HEK293 (cell line): Measurements from ENCODE around the gene TMED7.

Experiments used
- CTCF ChIA-PET: fragments of 350-600 bp; formaldehyde crosslinking; extraction: SDS; loops from one replicate; lab custom pipeline; 2021; ENCODE audit warnings: antibody characterized with exemption; lab: Yijun Ruan, JAX
- POLR2A ChIA-PET: fragments of 300-600 bp; formaldehyde crosslinking; extraction: SDS; loops from one replicate; lab custom pipeline; 2020; ENCODE audit warnings: antibody characterized with exemption, inconsistent platforms; lab: Yijun Ruan, JAX
- H3K27ac ChIP-seq: fragments of 200-500 bp; sonication (Bioruptor generic); 2 replicates; pipeline ENCODE4 v1.5.1; 2014; ENCODE audit warnings: low read depth, low read length, control low read depth, inconsistent platforms; ENCODE audit errors: extremely low read depth
- H3K36me3 ChIP-seq, 2 experiments: fragments of 200-500 bp in 1 of 2; sonication (Bioruptor generic) in 1 of 2; 1 replicate in 1 of 2; 2 replicates in 1 of 2; pipeline ENCODE4 v1.5.1; 2014 to 2017; ENCODE audit warnings: inconsistent platforms in 2 of 2, low read length in 2 of 2; ENCODE audit not compliant: control insufficient read depth in 2 of 2, insufficient read depth in 1 of 2
- H3K4me1 ChIP-seq: fragments of 200-500 bp; sonication (Bioruptor generic); 2 replicates; pipeline ENCODE4 v1.5.1; 2014; ENCODE audit warnings: mild to moderate bottlenecking, low read length, inconsistent platforms; ENCODE audit not compliant: control insufficient read depth, insufficient read depth
- H3K4me3 ChIP-seq: 2 replicates; pipeline ENCODE4 v1.5.1; 2011; ENCODE audit warnings: low read depth, mild to moderate bottlenecking, control low read depth, low read length, moderate library complexity
- H3K9me3 ChIP-seq: fragments of 200-500 bp; sonication (Bioruptor generic); 2 replicates; pipeline ENCODE4 v1.5.1; 2014; ENCODE audit warnings: low read depth, low read length, inconsistent platforms; ENCODE audit not compliant: control insufficient read depth, insufficient read depth
- BCL11A ChIP-seq: fragments of 450-650 bp; formaldehyde crosslinking; IDR thresholded peaks from 2 replicates; pipeline ENCODE4 v1.5.1; 2016; ENCODE audit warnings: low read depth, missing biosample characterization, missing genetic modification characterization
- EGR2 ChIP-seq: fragments of 450-650 bp; formaldehyde crosslinking; IDR thresholded peaks from 2 replicates; pipeline ENCODE4 v1.5.1; 2016; ENCODE audit warnings: low read depth, missing biosample characterization, missing genetic modification characterization
- GLI2 ChIP-seq: fragments of 450-650 bp; formaldehyde crosslinking; IDR thresholded peaks from 2 replicates; pipeline ENCODE4; 2017; ENCODE audit warnings: missing biosample characterization, missing genetic modification characterization, low read depth, borderline replicate concordance
- KLF1 ChIP-seq: fragments of 450-650 bp; formaldehyde crosslinking; IDR thresholded peaks from 2 replicates; pipeline ENCODE4 v1.5.1; 2016; ENCODE audit warnings: missing biosample characterization, missing genetic modification characterization
- REPIN1 ChIP-seq: fragments of 450-650 bp; formaldehyde crosslinking; IDR thresholded peaks from 2 replicates; pipeline ENCODE4 v1.5.1; 2017; ENCODE audit warnings: missing biosample characterization, missing genetic modification characterization, low read depth
- SP2 ChIP-seq: fragments of 450-650 bp; formaldehyde crosslinking; IDR thresholded peaks from 2 replicates; pipeline ENCODE4 v1.5.1; 2016; ENCODE audit warnings: missing biosample characterization, missing genetic modification characterization
- SP3 ChIP-seq: fragments of 450-650 bp; formaldehyde crosslinking; IDR thresholded peaks from 2 replicates; pipeline ENCODE4 v1.5.1; 2016; ENCODE audit warnings: missing biosample characterization, missing genetic modification characterization
- ZFHX2 ChIP-seq: fragments of 450-650 bp; formaldehyde crosslinking; conservative IDR thresholded peaks from 2 replicates; pipeline ENCODE4 v1.5.1; 2016; ENCODE audit warnings: missing biosample characterization, missing genetic modification characterization
- ZNF140 ChIP-seq: fragments of 450-650 bp; formaldehyde crosslinking; IDR thresholded peaks from 2 replicates; pipeline ENCODE4 v1.5.1; 2016; ENCODE audit warnings: missing biosample characterization, missing genetic modification characterization
- ZNF221 ChIP-seq: fragments of 450-650 bp; formaldehyde crosslinking; IDR thresholded peaks from 2 replicates; pipeline ENCODE4 v1.5.1; 2017; ENCODE audit warnings: missing biosample characterization, missing genetic modification characterization, borderline replicate concordance
- ZNF23 ChIP-seq: fragments of 450-650 bp; formaldehyde crosslinking; IDR thresholded peaks from 2 replicates; pipeline ENCODE4 v1.5.1; 2016; ENCODE audit warnings: missing biosample characterization, missing genetic modification characterization, borderline replicate concordance
- ZNF239 ChIP-seq: fragments of 450-650 bp; formaldehyde crosslinking; IDR thresholded peaks from 2 replicates; pipeline ENCODE4 v1.5.1; 2016; ENCODE audit warnings: missing biosample characterization, missing genetic modification characterization
- ZNF24 ChIP-seq: fragments of 450-650 bp; formaldehyde crosslinking; IDR thresholded peaks from 2 replicates; pipeline ENCODE4 v1.5.1; 2016; ENCODE audit warnings: missing biosample characterization, missing genetic modification characterization
- ZNF335 ChIP-seq: fragments of 450-650 bp; formaldehyde crosslinking; conservative IDR thresholded peaks from 2 replicates; pipeline ENCODE4 v1.5.1; 2016; ENCODE audit warnings: missing biosample characterization, missing genetic modification characterization
- ZNF558 ChIP-seq: fragments of 450-650 bp; formaldehyde crosslinking; IDR thresholded peaks from 2 replicates; pipeline ENCODE4 v1.5.1; 2016; ENCODE audit warnings: missing biosample characterization, missing genetic modification characterization
- ZNF830 ChIP-seq: fragments of 450-650 bp; IDR thresholded peaks from 2 replicates; pipeline ENCODE4 v1.5.0; 2018; ENCODE audit warnings: missing biosample characterization, missing genetic modification characterization, low read depth, mild to moderate bottlenecking, moderate library complexity
- TF ChIP-seq, protein P1 (sequence below): fragments of 450-650 bp; formaldehyde crosslinking; IDR thresholded peaks from 2 replicates; pipeline ENCODE4 v1.5.1; 2016; ENCODE audit warnings: missing biosample characterization, missing genetic modification characterization
- TF ChIP-seq, protein P2 (sequence below): fragments of 450-650 bp; formaldehyde crosslinking; IDR thresholded peaks from 2 replicates; pipeline ENCODE4 v1.5.1; 2016; ENCODE audit warnings: missing biosample characterization, missing genetic modification characterization
- TF ChIP-seq, protein P3 (sequence below): fragments of 450-650 bp; formaldehyde crosslinking; IDR thresholded peaks from 2 replicates; pipeline ENCODE4 v1.5.1; 2016; ENCODE audit warnings: missing biosample characterization, missing genetic modification characterization, low read depth
- TF ChIP-seq, protein P4 (sequence below): fragments of 450-650 bp; formaldehyde crosslinking; IDR thresholded peaks from 2 replicates; pipeline ENCODE4 v1.5.1; 2017; ENCODE audit warnings: missing biosample characterization, missing genetic modification characterization
- TF ChIP-seq, protein P5 (sequence below): fragments of 450-650 bp; formaldehyde crosslinking; IDR thresholded peaks from 2 replicates; pipeline ENCODE4 v1.5.1; 2016; ENCODE audit warnings: missing biosample characterization, missing genetic modification characterization

Gene TMED7

DNA sequence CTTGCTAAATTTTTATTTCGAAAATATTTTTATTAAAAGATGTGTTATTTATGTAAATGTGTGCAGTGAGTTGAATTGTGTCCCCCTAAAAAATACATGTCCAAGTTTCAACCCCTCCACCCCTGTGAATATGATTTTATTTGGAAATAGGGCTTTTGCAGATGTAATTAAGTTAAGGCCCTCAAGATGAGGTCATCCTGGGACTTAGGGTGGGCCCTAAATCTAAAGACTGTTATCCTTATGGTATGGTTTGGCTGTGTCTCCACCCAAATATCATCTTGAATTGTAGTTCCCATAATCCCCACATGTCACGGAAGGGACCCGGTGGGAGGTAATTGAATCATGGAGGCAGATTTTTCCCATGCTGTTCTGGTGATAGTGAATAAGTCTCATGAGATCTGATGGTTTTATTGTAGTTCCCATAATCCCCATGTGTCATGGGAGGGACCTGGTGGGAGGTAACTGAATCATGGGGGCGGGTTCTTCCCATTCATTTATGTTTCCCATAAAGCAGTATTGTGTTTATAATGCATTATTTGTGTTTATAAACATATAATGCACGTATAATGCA, 1.5 kb upstream of the TMED7 start:
- no peak for TF ChIP-seq ZNF239
- TF ChIP-seq ZNF140 (tag by site-specific recombination) = no peak
- TF ChIP-seq SP2 (tag by site-specific recombination) = peak; percentile 31; the same call in 1 of the 2 replicates
- TF ChIP-seq, protein P1, sequence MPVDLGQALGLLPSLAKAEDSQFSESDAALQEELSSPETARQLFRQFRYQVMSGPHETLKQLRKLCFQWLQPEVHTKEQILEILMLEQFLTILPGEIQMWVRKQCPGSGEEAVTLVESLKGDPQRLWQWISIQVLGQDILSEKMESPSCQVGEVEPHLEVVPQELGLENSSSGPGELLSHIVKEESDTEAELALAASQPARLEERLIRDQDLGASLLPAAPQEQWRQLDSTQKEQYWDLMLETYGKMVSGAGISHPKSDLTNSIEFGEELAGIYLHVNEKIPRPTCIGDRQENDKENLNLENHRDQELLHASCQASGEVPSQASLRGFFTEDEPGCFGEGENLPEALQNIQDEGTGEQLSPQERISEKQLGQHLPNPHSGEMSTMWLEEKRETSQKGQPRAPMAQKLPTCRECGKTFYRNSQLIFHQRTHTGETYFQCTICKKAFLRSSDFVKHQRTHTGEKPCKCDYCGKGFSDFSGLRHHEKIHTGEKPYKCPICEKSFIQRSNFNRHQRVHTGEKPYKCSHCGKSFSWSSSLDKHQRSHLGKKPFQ = no peak
- TF ChIP-seq, protein P2, sequence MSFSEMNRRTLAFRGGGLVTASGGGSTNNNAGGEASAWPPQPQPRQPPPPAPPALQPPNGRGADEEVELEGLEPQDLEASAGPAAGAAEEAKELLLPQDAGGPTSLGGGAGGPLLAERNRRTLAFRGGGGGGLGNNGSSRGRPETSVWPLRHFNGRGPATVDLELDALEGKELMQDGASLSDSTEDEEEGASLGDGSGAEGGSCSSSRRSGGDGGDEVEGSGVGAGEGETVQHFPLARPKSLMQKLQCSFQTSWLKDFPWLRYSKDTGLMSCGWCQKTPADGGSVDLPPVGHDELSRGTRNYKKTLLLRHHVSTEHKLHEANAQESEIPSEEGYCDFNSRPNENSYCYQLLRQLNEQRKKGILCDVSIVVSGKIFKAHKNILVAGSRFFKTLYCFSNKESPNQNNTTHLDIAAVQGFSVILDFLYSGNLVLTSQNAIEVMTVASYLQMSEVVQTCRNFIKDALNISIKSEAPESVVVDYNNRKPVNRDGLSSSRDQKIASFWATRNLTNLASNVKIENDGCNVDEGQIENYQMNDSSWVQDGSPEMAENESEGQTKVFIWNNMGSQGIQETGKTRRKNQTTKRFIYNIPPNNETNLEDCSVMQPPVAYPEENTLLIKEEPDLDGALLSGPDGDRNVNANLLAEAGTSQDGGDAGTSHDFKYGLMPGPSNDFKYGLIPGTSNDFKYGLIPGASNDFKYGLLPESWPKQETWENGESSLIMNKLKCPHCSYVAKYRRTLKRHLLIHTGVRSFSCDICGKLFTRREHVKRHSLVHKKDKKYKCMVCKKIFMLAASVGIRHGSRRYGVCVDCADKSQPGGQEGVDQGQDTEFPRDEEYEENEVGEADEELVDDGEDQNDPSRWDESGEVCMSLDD (tag by site-specific recombination) = no peak
- TF ChIP-seq REPIN1 (tag by site-specific recombination) = no peak
- TF ChIP-seq KLF1 (tag by site-specific recombination) = 0 out of 2 replicates have a peak, but pooled peaks have one; percentile 19
- TF ChIP-seq SP3 = 0 out of 2 replicates have a peak, but pooled peaks have one; percentile 17
- TF ChIP-seq, protein P3, sequence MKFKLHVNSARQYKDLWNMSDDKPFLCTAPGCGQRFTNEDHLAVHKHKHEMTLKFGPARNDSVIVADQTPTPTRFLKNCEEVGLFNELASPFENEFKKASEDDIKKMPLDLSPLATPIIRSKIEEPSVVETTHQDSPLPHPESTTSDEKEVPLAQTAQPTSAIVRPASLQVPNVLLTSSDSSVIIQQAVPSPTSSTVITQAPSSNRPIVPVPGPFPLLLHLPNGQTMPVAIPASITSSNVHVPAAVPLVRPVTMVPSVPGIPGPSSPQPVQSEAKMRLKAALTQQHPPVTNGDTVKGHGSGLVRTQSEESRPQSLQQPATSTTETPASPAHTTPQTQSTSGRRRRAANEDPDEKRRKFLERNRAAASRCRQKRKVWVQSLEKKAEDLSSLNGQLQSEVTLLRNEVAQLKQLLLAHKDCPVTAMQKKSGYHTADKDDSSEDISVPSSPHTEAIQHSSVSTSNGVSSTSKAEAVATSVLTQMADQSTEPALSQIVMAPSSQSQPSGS (tag by site-specific recombination) = peak; percentile 57; the same call in 1 of the 2 replicates
- no peak for TF ChIP-seq ZNF24 (tag by site-specific recombination)
- 0 out of 2 replicates have a peak, but pooled peaks have one; percentile 12 for TF ChIP-seq ZFHX2 (tag by site-specific recombination)
- TF ChIP-seq ZNF335 = peak; percentile 47
- no peak for TF ChIP-seq GLI2 (tag by site-specific recombination)
- no peak for TF ChIP-seq ZNF23 (tag by site-specific recombination)
- 0 out of 2 replicates have a peak, but pooled peaks have one; percentile 12 for TF ChIP-seq EGR2
- TF ChIP-seq ZNF558 = no peak
- TF ChIP-seq, protein P4, sequence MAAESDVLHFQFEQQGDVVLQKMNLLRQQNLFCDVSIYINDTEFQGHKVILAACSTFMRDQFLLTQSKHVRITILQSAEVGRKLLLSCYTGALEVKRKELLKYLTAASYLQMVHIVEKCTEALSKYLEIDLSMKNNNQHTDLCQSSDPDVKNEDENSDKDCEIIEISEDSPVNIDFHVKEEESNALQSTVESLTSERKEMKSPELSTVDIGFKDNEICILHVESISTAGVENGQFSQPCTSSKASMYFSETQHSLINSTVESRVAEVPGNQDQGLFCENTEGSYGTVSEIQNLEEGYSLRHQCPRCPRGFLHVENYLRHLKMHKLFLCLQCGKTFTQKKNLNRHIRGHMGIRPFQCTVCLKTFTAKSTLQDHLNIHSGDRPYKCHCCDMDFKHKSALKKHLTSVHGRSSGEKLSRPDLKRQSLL (tag by site-specific recombination) = no peak
- no peak for TF ChIP-seq BCL11A (tag by site-specific recombination)
- no peak for TF ChIP-seq ZNF221
- TF ChIP-seq, protein P5, sequence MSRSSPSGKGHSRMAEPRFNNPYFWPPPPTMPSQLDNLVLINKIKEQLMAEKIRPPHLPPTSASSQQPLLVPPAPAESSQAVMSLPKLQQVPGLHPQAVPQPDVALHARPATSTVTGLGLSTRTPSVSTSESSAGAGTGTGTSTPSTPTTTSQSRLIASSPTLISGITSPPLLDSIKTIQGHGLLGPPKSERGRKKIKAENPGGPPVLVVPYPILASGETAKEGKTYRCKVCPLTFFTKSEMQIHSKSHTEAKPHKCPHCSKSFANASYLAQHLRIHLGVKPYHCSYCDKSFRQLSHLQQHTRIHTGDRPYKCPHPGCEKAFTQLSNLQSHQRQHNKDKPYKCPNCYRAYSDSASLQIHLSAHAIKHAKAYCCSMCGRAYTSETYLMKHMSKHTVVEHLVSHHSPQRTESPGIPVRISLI (tag by site-specific recombination) = no peak
- TF ChIP-seq ZNF830 (tag by site-specific recombination) = no peak
- TF ChIP-seq, all 188 proteins: peak for 7
- H3K9me3 ChIP-seq = no peaks in the 10 kb centered on the region
- no peak overlapping the region for H3K27ac ChIP-seq
- peaks cover 7% of the 10 kb centered on the region for H3K4me1 ChIP-seq
- ChIA-PET CTCF (no interaction called here), POLR2A (no interaction called here)
- no peak overlapping the region for H3K4me3 ChIP-seq
- H3K36me3 ChIP-seq = peaks cover 0 to 12% of the 10 kb centered on the region in 2 experiments; a peak in 1 of 3 replicates
